SK-N-SH (cell line): Measurements from ENCODE around the gene C10orf90. TPM values are rescaled to one million over a fixed set of nuclear protein-coding genes. Genes with fewer than 3 reads are reported as not detected.

Experiments used
- CTCF ChIA-PET: fragments of 300-600, 350-600 bp; formaldehyde crosslinking; extraction: SDS; loops from one replicate; lab custom pipeline; 2021; lab: Yijun Ruan, JAX
- POLR2A ChIA-PET: fragments of 350-600 bp; sonication (Branson Sonifier 250); formaldehyde crosslinking; extraction: SDS; loops from one replicate; lab custom pipeline; 2020; ENCODE audit warnings: antibody characterized with exemption, inconsistent platforms; lab: Yijun Ruan, JAX
- DNase-seq: peaks from one replicate; pipeline ENCODE4 v3.0.0; 2012
- H2AFZ ChIP-seq: fragments of 200-600 bp; sonication (generic); 2 replicates; pipeline ENCODE4 v1.8.1; 2016; ENCODE audit warnings: antibody characterized with exemption, mild to moderate bottlenecking, low read depth
- H3F3A ChIP-seq: fragments of 200-600 bp; sonication (generic); replicated peaks from 2 replicates; pipeline ENCODE3; 2016; ENCODE audit warnings: antibody characterized with exemption, mild to moderate bottlenecking; ENCODE audit not compliant: insufficient read depth
- H3K27ac ChIP-seq, 2 experiments: fragments of 200-500 bp in 1 of 2; fragments of 200-600 bp in 1 of 2; sonication (Bioruptor generic) in 1 of 2; sonication (generic), shearing (Covaris generic) in 1 of 2; 2 replicates each; pipeline versions ENCODE4 v1.5.1 to v1.6.1; 2014 to 2016; ENCODE audit warnings: low read depth in 2 of 2, inconsistent platforms in 1 of 2, low read length in 1 of 2, mild to moderate bottlenecking in 1 of 2, mixed read lengths in 1 of 2
- H3K27me3 ChIP-seq: fragments of 200-600 bp; sonication (generic), shearing (Covaris generic); 2 replicates; pipeline ENCODE4 v1.6.1; 2016; ENCODE audit warnings: mixed run types; ENCODE audit not compliant: insufficient read depth
- H3K36me3 ChIP-seq, 2 experiments: fragments of 200-500 bp in 1 of 2; fragments of 200-600 bp in 1 of 2; sonication (Bioruptor generic) in 1 of 2; sonication (generic) in 1 of 2; replicated peaks in 1 of 2; 2 replicates each; pipeline versions ENCODE3 to v1.5.1; 2014 to 2016; ENCODE audit warnings: low read length in 1 of 2, mild to moderate bottlenecking in 1 of 2; ENCODE audit not compliant: insufficient read depth in 2 of 2, control insufficient read depth in 1 of 2
- H3K4me1 ChIP-seq, 2 experiments: fragments of 200-500 bp in 1 of 2; fragments of 200-600 bp in 1 of 2; sonication (Bioruptor generic) in 1 of 2; sonication (generic), shearing (Covaris generic) in 1 of 2; 2 replicates each; pipeline versions ENCODE4 v1.5.1 to v1.6.1; 2014 to 2016; ENCODE audit warnings: low read depth in 1 of 2, low read length in 1 of 2, mixed run types in 1 of 2; ENCODE audit not compliant: insufficient read depth in 2 of 2, control insufficient read depth in 1 of 2
- H3K4me2 ChIP-seq: fragments of 200-600 bp; sonication (generic), shearing (Covaris generic); 2 replicates; pipeline ENCODE4 v1.6.1; 2017; ENCODE audit warnings: mixed run types
- H3K4me3 ChIP-seq, 2 experiments: fragments of 200-500 bp in 1 of 2; fragments of 200-600 bp in 1 of 2; sonication (Bioruptor generic) in 1 of 2; sonication (generic), shearing (Covaris generic) in 1 of 2; 2 replicates each; pipeline versions ENCODE4 v1.5.1 to v1.8.1; 2014 to 2016; ENCODE audit warnings: low read depth in 2 of 2, inconsistent platforms in 1 of 2, low read length in 1 of 2, mild to moderate bottlenecking in 1 of 2, mixed read lengths in 1 of 2, moderate library complexity in 1 of 2
- H3K79me2 ChIP-seq: fragments of 200-600 bp; sonication (generic); 2 replicates; pipeline ENCODE4 v1.8.1; 2017; ENCODE audit warnings: mild to moderate bottlenecking; ENCODE audit not compliant: insufficient read depth
- H3K9ac ChIP-seq: fragments of 200-600 bp; sonication (generic); 2 replicates; pipeline ENCODE4 v1.6.1; 2017; ENCODE audit warnings: mixed run types
- H3K9me2 ChIP-seq: fragments of 200-600 bp; sonication (generic); 2 replicates; pipeline ENCODE4 v1.6.1; 2017; ENCODE audit warnings: mixed run types
- H3K9me3 ChIP-seq: fragments of 200-600 bp; sonication (generic); 2 replicates; pipeline ENCODE4 v1.6.1; 2017; ENCODE audit warnings: mixed run types, mild to moderate bottlenecking, moderate library complexity
- H4K20me1 ChIP-seq: fragments of 200-600 bp; sonication (generic); 2 replicates; pipeline ENCODE4 v1.6.1; 2017; ENCODE audit warnings: mild to moderate bottlenecking, mixed run types; ENCODE audit not compliant: insufficient read depth
- ELF1 ChIP-seq: IDR thresholded peaks from 2 replicates; pipeline ENCODE4 v1.4.0; 2012
- EP300 ChIP-seq, 2 experiments: IDR thresholded peaks; 2 replicates each; pipeline versions ENCODE4 v1.4.0 to v1.6.1; 2012; ENCODE audit warnings: borderline replicate concordance in 1 of 2, low read depth in 1 of 2, low read length in 1 of 2
- FOSL2 ChIP-seq: IDR thresholded peaks from 2 replicates; pipeline ENCODE4 v1.4.0; 2012; ENCODE audit warnings: low read depth, mild to moderate bottlenecking, moderate library complexity, borderline replicate concordance
- FOXM1 ChIP-seq: IDR thresholded peaks from 2 replicates; pipeline ENCODE4 v1.4.0; 2012; ENCODE audit warnings: low read depth, mild to moderate bottlenecking
- IRF3 ChIP-seq: fragments of 150-350 bp; IDR thresholded peaks from 2 replicates; pipeline ENCODE4 v1.6.1; 2016; ENCODE audit warnings: mild to moderate bottlenecking, low read depth, low read length
- MAX ChIP-seq: IDR thresholded peaks from 2 replicates; pipeline ENCODE4 v1.4.0; 2012; ENCODE audit warnings: low read depth
- MEF2A ChIP-seq: IDR thresholded peaks from 2 replicates; pipeline ENCODE4 v1.4.0; 2012; ENCODE audit warnings: low read depth, borderline replicate concordance
- MXI1 ChIP-seq: IDR thresholded peaks from 2 replicates; pipeline ENCODE4 v1.6.1; 2012; ENCODE audit warnings: mild to moderate bottlenecking, low read depth, low read length, improper control_type of control experiment
- PBX3 ChIP-seq: IDR thresholded peaks from 2 replicates; pipeline ENCODE4; 2012
- SIN3A ChIP-seq: IDR thresholded peaks from 2 replicates; pipeline ENCODE4 v1.6.1; 2012; ENCODE audit warnings: low read depth, mild to moderate bottlenecking, low read length, moderate library complexity, borderline replicate concordance
- SMC3 ChIP-seq: IDR thresholded peaks from 2 replicates; pipeline ENCODE4 v1.6.1; 2012; ENCODE audit warnings: low read depth, low read length, improper control_type of control experiment
- USF1 ChIP-seq: IDR thresholded peaks from 2 replicates; pipeline ENCODE4 v1.4.0; 2012; ENCODE audit warnings: low read depth, borderline replicate concordance
- USF2 ChIP-seq: fragments of 150-350 bp; IDR thresholded peaks from 2 replicates; pipeline ENCODE4 v1.6.1; 2017; ENCODE audit warnings: antibody characterized with exemption, low read length, low read depth, borderline replicate concordance
- WGBS: methylation state at CpG from one replicate; pipeline ENCODE4 v1.1.6; 2017; ENCODE audit warnings: low lambda C conversion rate; 5-methylcytosine and 5-hydroxymethylcytosine counted together
- polyA plus RNA-seq, 3 experiments: library from polyadenylated mRNA; depleted of rRNA; stranded (reverse); fragments of >200 nt; gene quantifications; 2 replicates each; pipeline ENCODE4 v1.2.3, GENCODE V29; 2012

Gene C10orf90
- polyA plus RNA-seq, 1 of the 3 experiments (the other 2 are of a cell fraction) = 0.21 TPM

GRCh38 chr10:126417220-126417825 lies 253.2 kb downstream of the C10orf90 start:
- peaks cover 0 to 4% of the 10 kb centered on the region in 2 experiments; a peak in 2 of 4 replicates for H3K4me1 ChIP-seq
- no peaks in the 10 kb centered on the region for H3K27me3 ChIP-seq
- H3K9ac ChIP-seq = no peak overlapping the region
- CTCF ChIA-PET = interaction anchor here (0.9 to 1.5 kb wide), 2 partner anchors 18 to 30 kb away, joined by 3 to 4 read pairs; no protein-coding TSS in a partner anchor
- no peaks in the 10 kb centered on the region for H3K36me3 ChIP-seq
- H3F3A ChIP-seq = no peaks in the 10 kb centered on the region
- H4K20me1 ChIP-seq = no peaks in the 10 kb centered on the region
- H2AFZ ChIP-seq = no peak overlapping the region
- no peak overlapping the region for H3K4me3 ChIP-seq
- H3K79me2 ChIP-seq = no peaks in the 10 kb centered on the region
- H3K9me2 ChIP-seq = no peaks in the 10 kb centered on the region
- no peak for DNase-seq
- TF ChIP-seq MEF2A = no peak
- TF ChIP-seq USF2 = no peak
- no peak for TF ChIP-seq FOXM1
- no peak for TF ChIP-seq IRF3
- no peak for TF ChIP-seq MXI1
- TF ChIP-seq PBX3 = no peak
- TF ChIP-seq SIN3A = no peak
- TF ChIP-seq USF1 = no peak
- TF ChIP-seq FOSL2 = no peak
- no peak for TF ChIP-seq MAX
- no peak for TF ChIP-seq ELF1
- TF ChIP-seq EP300 (IDR thresholded peaks at IDR 0.05; ENCODE audit: borderline replicate concordance in 1 of 2, low read depth in 1 of 2, low read length in 1 of 2) = no peak
- no peak for TF ChIP-seq SMC3
- H3K4me2 ChIP-seq = no peak overlapping the region
- H3K9me3 ChIP-seq = 0 out of 2 replicates have a peak, but pooled peaks cover 3% of the 10 kb centered on the region
- WGBS = 45% methylated on average over 4 of the region's 4 CpGs
- POLR2A ChIA-PET = no interaction called here
- no peak overlapping the region for H3K27ac ChIP-seq
